ENCODE results near the gene HPSE2. TPM values are rescaled to one million over a fixed set of nuclear protein-coding genes. Genes with fewer than 3 reads are reported as not detected.
"Not testable (repeated sequence)": the region's sequence is repeated elsewhere in the genome, so short reads cannot be mapped to it uniquely, and the experiment has no call there.

Gene HPSE2
- total RNA-seq, 1 donor: not detected

DNA sequence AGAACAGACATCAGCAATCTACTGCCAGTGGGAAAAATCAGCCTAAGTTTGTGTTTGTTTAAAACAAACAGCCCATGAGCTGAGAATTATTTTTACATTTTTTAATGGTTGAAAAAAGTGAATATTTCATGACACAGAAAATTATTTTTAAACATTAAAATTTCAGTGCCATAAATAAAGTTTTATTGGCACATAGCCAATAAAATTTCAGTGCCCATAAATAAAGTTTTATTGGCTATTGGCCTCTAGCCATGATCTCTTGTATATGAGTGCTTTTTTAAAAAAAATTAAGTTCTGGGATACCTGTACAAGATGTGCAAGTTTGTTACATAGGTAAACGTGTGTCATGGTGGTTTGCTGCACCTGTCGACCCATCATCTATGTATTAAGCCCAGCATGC is 305.9 kb downstream of the HPSE2 start:
- Histone ChIP-seq H3K27me3 (ENCODE audit: insufficient read depth, low read length) (no peaks in the 10 kb centered on the region), H3K4me3 (ENCODE audit: low read length) (no peak overlapping the region), H3K4me1 (ENCODE audit: insufficient read depth, low read length) (no peaks in the 10 kb centered on the region), H3K9me3 (ENCODE audit: low read depth, low read length) (no peaks in the 10 kb centered on the region)

- Histone ChIP-seq H3K9me3 (ENCODE audit: low read depth, low read length) (no peaks in the 10 kb centered on the region), H3K27me3 (ENCODE audit: insufficient read depth, low read length) (no peaks in the 10 kb centered on the region), H3K4me1 (ENCODE audit: insufficient read depth, low read length) (no peaks in the 10 kb centered on the region), H3K4me3 (ENCODE audit: low read length) (no peak overlapping the region)
These were observed 310.0 kb downstream of the HPSE2 start for GRCh38 chr10:98925651-98926050.

DNA sequence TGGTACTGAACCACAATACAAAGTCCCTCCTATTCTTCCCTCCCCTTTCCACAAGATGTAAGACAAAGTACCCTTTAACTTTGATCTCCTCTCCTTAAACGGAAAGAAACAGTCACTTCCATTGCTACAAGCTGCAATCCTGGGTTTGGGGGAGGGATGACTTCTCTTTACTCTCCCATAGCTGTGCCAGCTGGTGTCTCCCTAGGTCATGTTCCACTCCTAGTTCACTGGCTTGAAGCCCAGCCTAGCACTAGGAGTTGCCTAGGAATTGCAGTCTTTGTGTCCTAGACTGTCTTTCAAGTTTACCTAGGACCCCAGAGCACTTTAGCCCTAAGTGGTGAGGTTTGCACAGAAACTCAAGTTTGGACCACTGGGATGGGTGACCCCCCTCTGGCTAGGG is 311.1 kb downstream of the HPSE2 start:
- no peak overlapping the region for H3K4me3 ChIP-seq (ENCODE audit: low read length)
- no peaks in the 10 kb centered on the region for H3K9me3 ChIP-seq (ENCODE audit: low read depth, low read length)
- H3K4me1 ChIP-seq (ENCODE audit: insufficient read depth, low read length): no peaks in the 10 kb centered on the region
- H3K27me3 ChIP-seq (ENCODE audit: insufficient read depth, low read length): no peaks in the 10 kb centered on the region

- Histone ChIP-seq H3K4me3 (ENCODE audit: low read length) (no peak overlapping the region), H3K9me3 (ENCODE audit: low read depth, low read length) (no peaks in the 10 kb centered on the region), H3K4me1 (ENCODE audit: insufficient read depth, low read length) (no peaks in the 10 kb centered on the region), H3K27me3 (ENCODE audit: insufficient read depth, low read length) (no peaks in the 10 kb centered on the region)
These were observed 314.3 kb downstream of the HPSE2 start for GRCh38 chr10:98921316-98921715.

DNA sequence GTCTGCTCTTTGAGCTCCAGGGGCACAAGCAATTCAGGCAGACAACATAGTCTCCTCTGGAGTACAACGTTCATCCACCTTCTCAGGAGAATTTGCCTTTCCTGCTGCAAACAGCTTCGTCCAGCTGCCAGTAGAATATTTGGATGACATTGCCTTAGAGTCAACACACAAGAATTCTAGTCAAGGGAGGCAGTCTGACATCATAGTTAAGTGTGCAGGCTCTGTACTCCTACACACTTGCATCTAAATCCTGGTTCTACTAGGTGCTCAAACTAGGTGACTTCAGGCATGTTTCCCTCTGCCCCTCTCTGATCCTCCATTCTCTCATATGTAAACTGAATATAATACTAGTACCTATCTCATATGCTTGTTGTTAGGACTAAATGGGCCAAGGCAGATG is 314.8 kb downstream of the HPSE2 start:
- Histone ChIP-seq H3K4me3 (ENCODE audit: low read length) (no peak overlapping the region), H3K9me3 (ENCODE audit: low read depth, low read length) (no peaks in the 10 kb centered on the region), H3K27me3 (ENCODE audit: insufficient read depth, low read length) (no peaks in the 10 kb centered on the region), H3K4me1 (ENCODE audit: insufficient read depth, low read length) (no peaks in the 10 kb centered on the region)

DNA sequence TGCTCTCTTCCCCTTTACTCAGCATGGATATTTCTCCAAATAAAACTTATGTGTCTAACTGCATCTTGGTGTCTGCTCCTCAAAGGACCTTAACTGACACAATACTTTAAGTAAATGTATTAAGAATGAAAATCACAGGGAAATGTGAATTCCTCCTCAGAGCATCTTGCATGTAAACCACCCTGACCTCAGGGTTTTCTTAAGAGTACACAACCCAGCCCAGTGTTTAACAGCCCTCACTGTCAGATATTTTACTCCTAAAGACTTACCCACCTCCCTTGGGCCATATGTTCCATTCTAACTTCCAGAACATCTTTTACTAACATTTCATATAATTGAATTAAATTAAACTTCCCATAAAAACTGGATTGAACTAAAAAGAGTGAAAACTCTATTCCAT is 315.3 kb downstream of the HPSE2 start:
- no peak overlapping the region for H3K4me3 ChIP-seq (ENCODE audit: low read length)
- no peaks in the 10 kb centered on the region for H3K27me3 ChIP-seq (ENCODE audit: insufficient read depth, low read length)
- H3K4me1 ChIP-seq (ENCODE audit: insufficient read depth, low read length): no peaks in the 10 kb centered on the region
- H3K9me3 ChIP-seq (ENCODE audit: low read depth, low read length): no peaks in the 10 kb centered on the region

DNA sequence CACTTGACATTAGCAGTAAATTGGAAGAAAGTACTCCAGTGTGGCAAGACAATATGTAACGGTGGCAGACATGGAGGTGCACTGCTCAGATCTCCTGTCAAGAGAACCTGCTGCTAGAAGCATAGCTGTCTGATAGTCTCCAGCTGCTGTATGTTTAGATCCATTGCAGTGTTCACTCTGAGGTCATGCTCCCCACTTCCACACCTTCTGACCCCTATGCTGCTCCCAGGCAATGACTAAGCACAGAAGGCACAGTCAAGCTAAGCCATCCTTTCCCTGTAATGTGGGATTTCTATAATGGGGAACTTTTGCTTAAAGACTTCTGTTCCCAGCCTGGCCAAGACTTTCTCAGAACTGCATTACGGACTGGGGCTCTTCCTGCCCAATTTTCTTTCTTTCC is 315.8 kb downstream of the HPSE2 start:
- no peaks in the 10 kb centered on the region for H3K27me3 ChIP-seq (ENCODE audit: insufficient read depth, low read length)
- no peak overlapping the region for H3K4me3 ChIP-seq (ENCODE audit: low read length)
- H3K9me3 ChIP-seq (ENCODE audit: low read depth, low read length): no peaks in the 10 kb centered on the region
- no peaks in the 10 kb centered on the region for H3K4me1 ChIP-seq (ENCODE audit: insufficient read depth, low read length)

GRCh38 chr10:98917828-98918227 is 317.8 kb downstream of the HPSE2 start:
- no peak overlapping the region for H3K4me3 ChIP-seq (ENCODE audit: low read length)
- H3K4me1 ChIP-seq (ENCODE audit: insufficient read depth, low read length): no peaks in the 10 kb centered on the region
- no peaks in the 10 kb centered on the region for H3K9me3 ChIP-seq (ENCODE audit: low read depth, low read length)
- H3K27me3 ChIP-seq (ENCODE audit: insufficient read depth, low read length): no peaks in the 10 kb centered on the region

DNA sequence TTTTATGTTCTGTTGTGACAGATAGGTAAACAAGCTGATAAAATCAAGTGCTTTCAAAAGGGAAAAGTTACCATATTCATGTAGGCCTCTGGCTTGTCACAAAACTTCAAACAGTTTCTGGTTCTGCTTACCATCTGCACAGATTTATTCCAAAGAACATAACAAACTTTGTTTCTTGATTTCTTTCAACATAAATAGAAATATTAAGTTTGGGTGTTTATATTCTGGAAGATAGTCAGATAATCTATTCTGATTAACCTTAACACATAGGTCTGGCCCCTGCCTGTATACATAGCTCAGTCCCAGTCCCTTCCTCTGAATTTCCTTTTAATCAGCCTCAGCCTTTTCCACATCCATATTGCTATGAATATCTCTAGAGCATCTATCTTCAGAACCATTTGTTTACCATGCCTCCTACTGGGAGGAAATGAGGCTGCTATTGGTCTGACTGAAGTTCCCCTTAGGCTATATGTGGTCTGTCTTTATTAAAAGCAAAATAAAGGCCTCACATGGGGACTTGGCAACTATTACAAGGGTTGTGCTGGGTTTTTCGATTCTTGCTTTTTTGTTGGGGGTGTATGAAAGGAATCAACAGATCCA is 319.0 kb downstream of the HPSE2 start:
- Histone ChIP-seq H3K9me3 (ENCODE audit: low read depth, low read length) (no peaks in the 10 kb centered on the region), H3K4me3 (ENCODE audit: low read length) (no peak overlapping the region), H3K4me1 (ENCODE audit: insufficient read depth, low read length) (no peaks in the 10 kb centered on the region), H3K27me3 (ENCODE audit: insufficient read depth, low read length) (no peaks in the 10 kb centered on the region)

DNA sequence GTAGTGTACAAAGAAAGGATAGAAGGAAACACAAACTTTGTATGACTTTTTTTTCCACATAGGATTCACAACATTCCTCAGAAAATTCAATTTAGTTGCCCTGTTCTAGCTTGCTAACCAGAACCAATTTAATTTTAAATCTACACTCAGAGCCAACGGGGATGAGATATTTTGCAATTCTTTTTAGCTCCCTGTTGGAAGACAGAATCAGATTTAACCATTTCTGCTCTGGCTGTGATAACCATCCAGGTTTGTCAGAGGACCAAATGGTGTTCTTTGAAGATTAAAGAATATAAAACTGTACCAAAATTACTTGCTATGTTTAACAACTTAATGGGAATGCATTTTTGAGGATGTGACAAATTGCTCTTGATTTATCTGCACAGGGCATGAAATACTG is 319.7 kb downstream of the HPSE2 start:
- no peaks in the 10 kb centered on the region for H3K9me3 ChIP-seq (ENCODE audit: low read depth, low read length)
- no peak overlapping the region for H3K4me3 ChIP-seq (ENCODE audit: low read length)
- no peaks in the 10 kb centered on the region for H3K27me3 ChIP-seq (ENCODE audit: insufficient read depth, low read length)
- H3K4me1 ChIP-seq (ENCODE audit: insufficient read depth, low read length): no peaks in the 10 kb centered on the region

GRCh38 chr10:98910546-98910945 is 325.1 kb downstream of the HPSE2 start:
- H3K4me1 ChIP-seq (ENCODE audit: insufficient read depth, low read length): no peaks in the 10 kb centered on the region
- no peak overlapping the region for H3K4me3 ChIP-seq (ENCODE audit: low read length)
- H3K27me3 ChIP-seq (ENCODE audit: insufficient read depth, low read length): no peaks in the 10 kb centered on the region
- no peaks in the 10 kb centered on the region for H3K9me3 ChIP-seq (ENCODE audit: low read depth, low read length)

DNA sequence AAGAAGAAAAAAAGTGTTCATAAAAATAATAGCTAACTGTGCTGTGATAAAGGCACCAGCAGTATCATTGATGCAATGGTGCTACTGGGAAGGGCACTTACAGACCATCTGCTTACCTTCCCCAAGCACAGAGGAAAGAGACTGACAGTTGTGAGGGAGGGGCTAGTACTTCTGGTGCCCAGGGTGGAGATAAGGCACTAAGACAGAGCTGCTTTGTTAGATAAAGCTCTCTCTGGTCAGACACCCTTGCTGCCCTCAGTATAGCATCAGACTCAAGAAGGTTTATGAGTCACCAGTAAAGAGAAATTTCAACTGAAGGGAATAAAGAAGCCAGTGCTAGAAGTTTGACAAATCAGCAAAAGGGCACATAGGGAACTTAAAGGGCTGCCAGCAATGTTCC is 325.6 kb downstream of the HPSE2 start:
- Histone ChIP-seq H3K9me3 (ENCODE audit: low read depth, low read length) (no peaks in the 10 kb centered on the region), H3K4me3 (ENCODE audit: low read length) (no peak overlapping the region), H3K27me3 (ENCODE audit: insufficient read depth, low read length) (no peaks in the 10 kb centered on the region), H3K4me1 (ENCODE audit: insufficient read depth, low read length) (no peaks in the 10 kb centered on the region)

GRCh38 chr10:98908868-98909267 is 326.8 kb downstream of the HPSE2 start:
- Histone ChIP-seq H3K4me3 (ENCODE audit: low read length) (no peak overlapping the region), H3K27me3 (ENCODE audit: insufficient read depth, low read length) (no peaks in the 10 kb centered on the region), H3K4me1 (ENCODE audit: insufficient read depth, low read length) (no peaks in the 10 kb centered on the region), H3K9me3 (ENCODE audit: low read depth, low read length) (no peaks in the 10 kb centered on the region)

- not testable (repeated sequence) for H3K4me3 ChIP-seq (ENCODE audit: low read length); H3K9me3 ChIP-seq (ENCODE audit: low read depth, low read length); H3K4me1 ChIP-seq (ENCODE audit: insufficient read depth, low read length); H3K27me3 ChIP-seq (ENCODE audit: insufficient read depth, low read length)
These were observed 327.4 kb downstream of the HPSE2 start for GRCh38 chr10:98908247-98908646.

DNA sequence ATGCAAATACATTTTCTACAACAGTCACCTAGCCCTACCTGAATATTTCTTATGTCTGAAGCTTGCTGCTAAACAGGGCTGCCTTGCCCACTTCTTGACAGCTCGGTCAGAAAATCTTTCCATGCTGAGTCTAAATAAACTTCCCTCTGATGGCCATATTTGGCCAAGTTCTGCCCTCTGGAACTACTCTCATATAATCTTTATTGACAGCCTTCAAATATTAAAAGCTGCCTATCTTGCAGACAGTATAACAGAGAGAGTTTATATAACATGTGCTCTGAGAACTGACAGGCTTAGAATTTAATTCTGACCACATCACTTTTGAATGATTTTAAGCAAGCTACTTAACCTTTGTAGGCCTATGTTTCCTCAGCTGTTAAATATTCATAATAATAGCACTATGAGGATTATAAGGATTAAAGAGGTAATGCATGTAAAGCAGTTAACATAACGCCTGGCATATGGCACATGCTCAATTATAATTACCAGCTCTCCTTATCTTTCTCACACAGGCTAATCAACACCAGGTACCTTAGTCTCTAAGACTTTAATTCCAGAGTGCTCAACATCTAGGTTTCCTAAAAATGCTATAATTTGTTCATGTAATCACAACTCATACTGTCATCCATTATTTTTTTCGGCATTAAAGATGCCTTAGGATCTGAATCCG is 334.1 kb downstream of the HPSE2 start:
- no peaks in the 10 kb centered on the region for H3K27me3 ChIP-seq (ENCODE audit: insufficient read depth, low read length)
- no peaks in the 10 kb centered on the region for H3K9me3 ChIP-seq (ENCODE audit: low read depth, low read length)
- H3K4me3 ChIP-seq (ENCODE audit: low read length): no peak overlapping the region
- H3K4me1 ChIP-seq (ENCODE audit: insufficient read depth, low read length): no peaks in the 10 kb centered on the region

- Histone ChIP-seq H3K4me1 (ENCODE audit: insufficient read depth, low read length) (no peaks in the 10 kb centered on the region), H3K9me3 (ENCODE audit: low read depth, low read length) (no peaks in the 10 kb centered on the region), H3K4me3 (ENCODE audit: low read length) (no peak overlapping the region), H3K27me3 (ENCODE audit: insufficient read depth, low read length) (no peaks in the 10 kb centered on the region)
These were observed 336.6 kb downstream of the HPSE2 start for GRCh38 chr10:98899018-98899417.

All from mononuclear cell (primary cell).